C4-2B (cell line): ENCODE data around the gene TPRX1.
A peak's percentile ranks its signal among the peaks of the same experiment; 100 is the strongest.

Source experiments
- ZFX ChIP-seq: fragments of 450-650 bp; IDR thresholded peaks from 2 replicates; pipeline ENCODE4 v1.6.1; 2017
- TF ChIP-seq, protein P1 (sequence below): fragments of 450-650 bp; conservative IDR thresholded peaks from 2 replicates; pipeline ENCODE4 v1.5.1; 2017; ENCODE audit warnings: mild to moderate bottlenecking

- TF ChIP-seq, protein P1, sequence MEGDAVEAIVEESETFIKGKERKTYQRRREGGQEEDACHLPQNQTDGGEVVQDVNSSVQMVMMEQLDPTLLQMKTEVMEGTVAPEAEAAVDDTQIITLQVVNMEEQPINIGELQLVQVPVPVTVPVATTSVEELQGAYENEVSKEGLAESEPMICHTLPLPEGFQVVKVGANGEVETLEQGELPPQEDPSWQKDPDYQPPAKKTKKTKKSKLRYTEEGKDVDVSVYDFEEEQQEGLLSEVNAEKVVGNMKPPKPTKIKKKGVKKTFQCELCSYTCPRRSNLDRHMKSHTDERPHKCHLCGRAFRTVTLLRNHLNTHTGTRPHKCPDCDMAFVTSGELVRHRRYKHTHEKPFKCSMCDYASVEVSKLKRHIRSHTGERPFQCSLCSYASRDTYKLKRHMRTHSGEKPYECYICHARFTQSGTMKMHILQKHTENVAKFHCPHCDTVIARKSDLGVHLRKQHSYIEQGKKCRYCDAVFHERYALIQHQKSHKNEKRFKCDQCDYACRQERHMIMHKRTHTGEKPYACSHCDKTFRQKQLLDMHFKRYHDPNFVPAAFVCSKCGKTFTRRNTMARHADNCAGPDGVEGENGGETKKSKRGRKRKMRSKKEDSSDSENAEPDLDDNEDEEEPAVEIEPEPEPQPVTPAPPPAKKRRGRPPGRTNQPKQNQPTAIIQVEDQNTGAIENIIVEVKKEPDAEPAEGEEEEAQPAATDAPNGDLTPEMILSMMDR: peak; percentile 51
- no peak for TF ChIP-seq ZFX
Observed at GRCh38 chr19:47765523-47766358, 38.6 kb downstream of the TPRX1 start.
